Measurements from ENCODE around the gene COL18A1.

COL18A1 gene

DNA sequence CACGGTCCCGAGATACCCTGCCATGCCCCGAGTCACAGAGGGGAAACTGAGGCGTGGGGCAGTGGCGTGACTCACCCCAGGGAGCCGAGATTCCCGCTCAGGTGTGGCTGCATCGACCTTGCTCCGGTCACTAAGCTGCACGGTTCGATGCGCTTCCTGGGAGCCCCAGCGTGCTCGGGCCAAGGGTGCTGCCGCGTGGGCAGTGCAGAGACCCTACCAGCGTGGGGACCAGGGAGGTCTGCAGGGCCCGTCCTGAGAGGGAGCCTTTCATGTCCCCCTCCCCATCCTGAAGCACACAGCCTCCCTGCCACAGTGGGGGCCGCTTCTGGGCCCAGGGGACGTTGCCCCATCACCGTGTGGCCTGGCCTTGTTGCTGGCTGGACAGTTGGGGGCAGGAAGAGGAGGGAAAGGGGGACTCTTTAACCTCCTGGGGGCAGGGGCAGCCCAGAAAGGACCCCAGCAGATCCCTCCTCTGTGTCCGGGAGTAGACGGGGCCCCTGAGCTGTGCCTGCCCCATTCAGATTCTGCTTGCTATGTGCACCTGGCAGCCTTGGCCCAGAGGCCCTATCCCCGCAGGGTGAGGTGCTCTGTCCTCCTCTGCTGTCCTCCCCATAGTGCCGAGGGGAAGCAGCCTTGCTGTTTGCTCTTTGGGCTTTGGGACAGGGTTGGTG is 52.3 kb downstream of the COL18A1 start:
- DNase-seq, result no peak

DNA sequence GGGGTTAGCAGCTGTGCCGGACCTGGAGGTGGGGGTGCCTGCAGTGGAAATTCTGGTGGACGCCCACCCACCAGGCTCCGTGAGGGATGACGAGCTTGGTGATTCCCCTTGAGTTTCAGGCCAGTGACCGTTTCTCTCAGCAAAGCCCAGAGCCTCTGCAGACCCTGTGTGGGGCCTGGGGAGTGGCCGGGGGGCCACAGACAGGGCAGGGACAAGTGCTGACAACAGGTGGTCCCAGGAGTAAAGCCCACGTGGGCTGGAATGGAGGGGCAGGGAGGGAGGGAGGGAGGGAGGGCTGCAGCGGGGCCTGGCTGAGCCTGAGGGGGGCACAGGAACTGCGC is 52.8 kb downstream of the COL18A1 start:
- DNase-seq, result no peak

DNA sequence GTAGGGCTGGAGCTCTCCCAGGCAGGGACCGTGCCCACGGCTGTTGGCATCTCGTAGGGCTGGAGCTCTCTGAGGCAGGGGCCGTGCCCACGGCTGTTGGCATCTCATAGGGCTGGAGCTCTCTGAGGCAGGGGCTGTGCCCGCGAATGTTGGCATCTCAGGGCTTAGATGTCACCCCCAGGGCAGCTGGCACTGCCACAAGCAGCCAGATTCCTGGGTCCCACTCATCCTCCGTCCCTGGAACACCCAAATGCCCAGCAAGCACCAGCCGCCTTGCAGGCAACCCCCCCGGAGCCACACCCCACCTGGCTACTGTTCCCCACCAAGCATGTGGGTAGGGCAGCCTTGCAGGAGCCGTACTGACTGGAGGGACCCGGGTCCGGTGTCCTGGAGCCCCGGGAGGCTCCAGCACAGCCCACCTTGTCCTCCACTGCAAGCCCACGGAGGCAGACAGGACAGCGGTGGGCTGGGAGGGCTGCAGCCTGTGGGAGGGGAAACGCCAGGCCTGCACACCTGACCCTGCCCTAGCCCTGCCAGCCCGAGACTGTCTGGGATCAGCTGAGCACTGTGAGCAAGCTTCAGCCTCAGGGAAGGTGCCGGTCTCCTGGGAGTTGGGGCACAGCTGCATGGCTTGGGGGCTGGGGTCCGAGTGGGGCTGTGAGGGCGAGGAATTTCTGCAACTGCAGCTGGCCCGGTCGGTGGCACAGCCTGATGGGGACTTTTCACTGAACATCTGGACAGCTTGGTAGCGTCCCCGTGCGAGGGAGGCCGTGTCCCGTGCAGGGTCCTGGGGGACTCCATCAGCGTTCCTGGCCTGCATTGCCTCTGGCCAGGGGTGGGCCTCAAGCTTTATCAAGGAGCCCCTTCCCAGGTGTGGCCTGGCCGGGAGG is 53.6 kb downstream of the COL18A1 start:
- no peak for DNase-seq

DNA sequence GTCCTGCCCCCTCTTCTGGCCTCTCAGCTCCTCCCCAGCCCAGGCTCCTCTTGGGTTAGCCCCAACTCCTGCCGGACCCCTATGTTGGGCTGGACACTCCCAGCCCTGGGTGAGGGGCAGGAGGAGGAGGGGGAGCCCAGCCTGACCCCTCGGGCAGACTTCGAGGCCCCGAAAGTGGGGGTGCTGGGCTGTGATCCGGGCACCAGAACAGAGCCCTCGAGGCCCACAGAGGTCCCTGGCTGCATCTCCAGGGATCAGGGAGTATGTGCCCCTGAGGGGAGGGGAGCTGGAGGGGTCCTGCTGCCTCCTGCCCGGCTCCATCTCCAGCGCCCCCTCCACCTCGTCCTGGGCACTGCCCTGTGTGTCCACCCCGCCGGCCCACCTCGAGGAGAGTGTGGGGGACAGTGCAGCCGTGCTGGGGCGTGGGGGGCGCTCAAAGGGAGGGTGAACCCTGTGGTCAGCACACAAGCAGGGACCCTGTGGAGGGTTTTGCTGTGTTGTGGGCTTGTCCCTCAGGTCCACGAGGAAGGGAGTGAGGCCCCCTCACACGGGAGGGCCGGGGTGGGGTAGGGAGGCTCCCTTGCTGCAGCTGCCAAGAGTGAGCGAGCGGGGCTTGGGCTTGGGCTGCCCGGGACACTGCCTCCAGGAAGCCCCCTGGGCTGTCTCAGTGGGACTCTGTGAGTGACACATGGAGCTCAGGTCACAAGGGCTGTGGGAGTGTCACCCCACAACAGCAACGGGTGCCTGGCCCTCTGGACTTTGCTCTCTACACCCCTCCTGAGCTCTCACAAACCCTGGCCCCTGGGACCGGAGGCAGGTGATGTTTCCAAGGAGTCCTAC is 54.4 kb downstream of the COL18A1 start:
- DNase-seq, result no peak

DNA sequence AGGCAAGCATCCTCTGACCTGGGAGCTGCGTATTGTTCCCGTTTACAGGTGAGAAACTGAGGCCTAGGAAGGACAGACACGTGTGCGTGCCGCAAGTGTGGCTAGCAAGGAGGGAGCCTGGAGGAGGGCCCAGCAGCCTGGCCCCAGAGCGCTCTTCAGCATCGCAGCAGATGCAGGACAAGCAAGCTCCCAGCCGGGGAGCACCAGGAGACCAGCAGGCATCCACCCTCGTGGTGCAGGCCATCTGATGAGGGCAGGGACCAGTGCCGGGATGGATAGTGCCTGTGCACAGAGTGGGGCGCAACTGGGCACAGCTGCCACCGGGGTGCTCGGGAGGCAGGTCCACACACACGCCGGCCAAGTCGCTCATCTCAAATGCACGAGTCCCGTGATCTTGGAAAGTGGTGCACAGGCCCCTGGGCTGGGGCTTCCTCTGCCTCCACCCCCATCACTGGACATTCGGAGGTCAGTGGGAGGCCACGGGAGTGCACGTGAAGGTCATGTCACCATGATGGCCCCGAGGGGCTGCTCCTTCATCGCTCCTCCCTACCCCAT is 55.1 kb downstream of the COL18A1 start:
- no peak for DNase-seq

DNA sequence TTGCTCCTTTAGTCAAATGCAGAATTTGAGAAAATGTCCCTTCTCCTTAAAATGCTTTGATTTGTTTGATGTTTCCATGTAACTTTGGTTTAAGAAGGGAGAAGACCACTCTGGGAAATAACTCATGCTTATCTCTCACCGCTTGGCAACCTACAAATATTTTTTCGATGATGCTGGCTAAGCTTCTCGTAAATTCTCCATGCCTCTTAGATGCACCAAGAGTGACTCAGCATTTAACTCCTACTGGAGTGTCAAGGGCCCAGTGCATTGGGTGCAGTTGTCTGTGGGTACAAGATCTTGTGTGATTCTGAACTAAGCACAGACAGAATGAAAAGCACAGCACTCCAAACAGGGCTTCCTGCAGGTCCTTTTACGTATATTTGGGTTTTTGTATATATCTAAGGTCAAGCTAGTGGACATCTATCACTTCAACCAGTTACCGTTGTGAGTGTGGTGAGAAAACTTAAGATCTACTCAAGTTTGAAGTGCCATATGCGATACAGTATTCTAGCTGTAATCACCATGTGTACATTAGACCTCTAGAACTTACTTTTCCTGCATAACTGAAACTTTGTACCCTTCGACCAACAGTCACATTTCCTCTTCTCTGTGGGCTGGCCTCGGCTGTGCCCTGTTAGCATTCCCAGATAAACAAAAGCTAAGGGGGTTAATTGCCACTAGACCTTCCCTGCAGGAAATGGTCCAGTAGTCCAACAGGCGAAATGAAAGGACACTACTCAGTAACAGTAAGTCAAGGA is 55.8 kb downstream of the COL18A1 start:
- no peak for DNase-seq

DNA sequence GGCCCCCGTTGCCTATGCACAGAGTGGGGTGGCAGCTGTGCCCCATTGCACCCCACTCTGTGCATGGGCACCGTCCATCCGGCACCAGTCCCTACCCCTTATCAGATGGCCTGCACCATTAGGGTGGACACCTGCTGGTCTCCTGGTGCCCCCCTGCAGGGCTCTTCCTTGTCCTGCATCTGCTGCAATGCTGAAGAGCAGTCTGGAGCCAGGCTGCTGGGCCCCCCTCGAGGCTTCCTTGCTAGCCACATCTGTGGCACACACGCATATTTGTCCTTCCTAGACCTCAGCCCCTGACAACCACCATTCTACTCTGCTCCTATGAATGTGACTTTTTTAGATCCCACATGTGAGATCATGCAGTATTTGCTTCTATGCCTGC is 56.4 kb downstream of the COL18A1 start:
- DNase-seq, result no peak

DNA sequence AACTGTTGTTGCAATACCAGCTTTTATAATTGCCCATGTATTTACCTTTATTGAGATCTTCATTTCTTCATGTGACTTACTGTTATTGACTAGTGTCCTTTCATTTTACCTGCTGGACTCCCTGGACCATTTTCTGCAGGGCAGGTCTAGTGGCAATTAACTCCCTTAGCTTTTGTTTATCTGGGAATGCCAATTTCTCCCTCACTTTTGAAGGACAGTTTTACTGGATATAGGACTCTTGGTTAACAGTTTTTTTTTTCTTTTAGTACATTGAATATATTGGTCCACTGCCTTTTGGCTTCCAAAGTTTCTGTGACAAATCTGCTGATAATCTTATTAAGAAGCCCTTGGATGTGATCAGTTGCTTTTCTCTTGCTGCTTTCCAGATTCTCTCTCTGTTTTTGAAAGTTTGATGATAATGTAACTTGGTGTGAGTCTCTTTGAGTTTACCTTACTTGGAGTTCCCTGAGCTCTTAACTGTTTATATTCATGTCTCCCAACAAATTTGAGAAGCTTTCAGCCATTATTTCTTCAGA is 56.9 kb downstream of the COL18A1 start:
- no peak for DNase-seq

DNA sequence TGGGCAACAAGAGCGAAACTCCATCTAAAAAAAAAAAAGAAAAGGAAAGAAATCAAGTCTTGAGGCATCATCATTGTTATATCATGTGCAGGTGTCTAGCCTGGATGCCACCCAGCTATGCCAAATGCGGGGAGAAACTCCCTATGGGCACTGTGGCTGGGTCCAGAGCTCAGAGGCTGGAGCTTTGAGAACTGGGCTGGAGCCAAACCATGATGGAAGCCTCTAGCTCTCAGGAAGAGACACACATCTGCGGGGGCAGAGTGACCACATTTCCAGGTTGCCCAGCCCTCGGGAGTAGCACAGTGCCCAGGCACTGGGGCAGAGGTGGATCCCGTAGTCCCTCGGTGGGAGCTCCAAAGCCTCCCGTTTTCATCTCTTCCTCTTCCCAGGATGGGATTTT is 58.9 kb downstream of the COL18A1 start:
- DNase-seq, result no peak

DNA sequence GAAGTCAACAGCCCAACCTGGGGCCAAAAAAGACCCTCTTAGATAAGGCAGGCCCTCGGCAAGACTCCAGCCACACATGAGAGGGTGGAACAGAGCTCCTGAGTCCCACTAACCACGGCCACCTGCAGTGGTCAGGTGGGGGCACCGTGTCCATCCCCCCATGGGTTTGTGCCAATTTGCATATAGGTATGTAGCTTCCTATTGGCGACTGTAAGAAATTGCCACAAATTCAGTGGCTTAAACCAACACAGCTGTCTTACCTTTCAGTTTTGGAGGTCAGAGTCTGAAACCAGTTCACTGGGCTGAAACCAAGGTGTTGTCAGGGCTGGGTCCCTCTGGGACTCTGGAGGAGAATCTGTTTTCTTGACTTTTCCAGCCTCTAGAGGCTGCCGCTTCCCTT is 59.3 kb downstream of the COL18A1 start:
- no peak for DNase-seq

DNA sequence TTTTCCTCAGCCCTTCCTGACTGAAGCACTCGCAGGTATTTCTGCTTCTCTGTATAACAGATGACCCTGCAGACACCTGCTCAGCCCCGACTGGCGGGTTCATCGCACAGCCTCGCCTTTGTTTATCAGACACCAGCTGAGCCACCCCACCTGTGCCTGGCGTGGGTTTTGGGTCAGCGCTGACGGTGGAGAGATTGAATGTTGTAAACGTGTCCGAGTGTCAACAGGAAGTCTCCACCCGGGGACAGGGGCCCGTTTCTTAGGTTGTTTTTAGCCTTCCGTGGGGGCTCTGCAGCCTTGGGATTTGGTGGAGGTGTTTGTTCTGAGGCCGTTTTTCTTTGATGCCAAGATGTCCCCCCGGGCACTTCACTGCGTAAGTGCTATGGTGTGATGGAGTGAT is 60.1 kb downstream of the COL18A1 start:
- no peak for DNase-seq

DNA sequence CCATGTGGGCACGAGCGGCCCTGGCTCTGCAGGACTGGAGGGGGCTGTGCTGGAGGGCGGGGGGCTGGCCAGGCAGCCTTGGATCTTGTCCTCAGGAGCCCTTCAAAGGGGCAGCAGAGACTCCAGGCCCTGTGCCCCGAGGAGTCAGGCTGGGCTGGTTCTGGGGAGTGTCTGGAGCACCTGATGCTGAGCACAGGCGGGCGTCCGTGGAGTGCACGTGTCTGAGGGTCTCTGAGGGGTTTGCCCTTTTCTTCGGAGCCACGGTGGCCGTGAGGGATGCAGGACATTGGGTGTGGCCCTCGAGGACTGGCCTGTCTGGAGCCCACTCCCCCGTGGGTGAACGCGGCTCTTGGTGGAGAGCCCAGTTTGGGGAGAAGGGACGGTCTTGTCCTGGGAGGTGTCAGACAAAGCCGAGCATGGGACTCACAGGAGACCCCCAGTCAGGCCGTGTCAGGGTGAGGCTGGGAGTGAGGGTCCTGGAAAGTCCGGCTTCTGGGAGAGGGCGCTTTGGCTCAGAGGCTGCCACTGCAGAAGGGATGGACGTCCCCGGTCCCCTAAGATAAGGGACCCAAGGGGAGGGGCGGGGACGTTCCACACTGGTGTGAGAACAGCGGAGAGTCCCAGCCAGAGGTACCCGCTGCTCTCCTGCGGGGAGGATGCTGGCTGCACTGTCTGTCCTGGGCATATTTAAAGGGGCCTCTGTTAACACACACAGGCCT is 60.8 kb downstream of the COL18A1 start:
- no peak for DNase-seq

DNA sequence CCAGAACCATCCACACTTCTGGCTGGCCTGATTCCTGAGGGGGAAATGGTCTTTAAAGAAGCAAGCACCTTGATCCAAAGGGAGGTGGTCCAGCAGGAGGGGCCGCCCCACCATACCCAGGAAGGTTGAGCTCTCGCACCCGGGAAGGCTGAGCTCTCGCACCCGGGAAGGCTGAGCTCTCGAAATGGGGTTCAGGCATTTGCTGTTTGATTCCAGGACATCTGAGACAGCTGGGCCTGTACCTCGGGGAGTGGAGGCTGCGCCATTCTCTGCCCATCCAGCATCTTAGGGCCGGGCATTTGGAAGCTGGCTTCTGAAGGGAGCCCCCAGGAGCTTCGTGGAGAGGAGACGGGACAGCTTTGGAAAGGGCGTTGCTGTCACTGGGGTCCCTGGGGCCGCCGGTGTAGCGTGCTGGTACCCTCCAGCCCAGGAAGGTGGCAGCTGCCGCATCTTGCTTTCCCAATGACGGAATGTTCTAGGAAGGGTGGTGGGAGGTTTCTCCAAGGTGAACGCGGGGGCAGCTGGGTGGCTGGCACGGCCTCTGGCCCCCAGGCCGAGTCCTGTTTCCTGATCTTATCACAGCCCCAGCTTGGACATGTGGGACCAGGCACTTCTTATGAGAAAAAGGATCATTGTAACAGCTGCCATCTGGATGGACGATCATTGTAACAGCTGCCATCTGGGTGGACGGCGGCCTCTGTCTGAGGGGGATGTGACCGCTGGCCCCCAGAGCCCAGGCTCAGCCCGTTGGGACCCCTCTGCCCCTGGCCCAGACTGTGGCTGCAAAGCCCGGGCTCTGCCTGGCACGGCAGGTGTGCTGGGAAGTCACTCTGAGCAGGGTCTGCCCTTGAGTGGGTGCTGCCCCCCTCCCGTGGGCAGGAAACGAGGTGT is 61.6 kb downstream of the COL18A1 start:
- no peak for DNase-seq

DNA sequence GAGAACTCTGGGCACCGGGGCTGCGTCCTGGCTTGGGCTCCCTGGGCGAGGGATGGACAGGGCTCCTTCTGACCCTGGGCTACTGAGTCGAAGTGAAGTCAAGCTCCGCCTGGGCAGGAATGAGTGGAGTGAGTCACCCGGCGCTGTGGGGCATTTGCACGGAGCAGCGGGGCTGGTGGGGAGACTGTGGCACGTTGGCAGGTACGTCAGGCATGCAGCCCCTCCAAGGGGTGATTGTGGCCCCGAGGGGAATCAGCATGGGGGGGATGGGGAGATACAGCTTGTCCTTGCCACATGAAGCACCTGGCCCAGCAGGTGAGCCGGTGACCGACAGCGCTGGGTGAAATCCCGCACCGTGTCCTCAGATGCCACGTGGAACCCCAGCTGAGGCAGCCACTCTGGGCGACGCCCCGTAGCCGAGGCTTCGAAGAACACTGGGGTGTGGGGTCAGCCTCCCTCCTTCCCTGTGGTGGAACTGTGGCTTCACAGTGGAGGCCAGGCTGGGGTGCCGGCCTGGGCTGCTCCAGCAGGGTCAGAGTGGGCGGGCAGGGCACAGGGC is 62.3 kb downstream of the COL18A1 start:
- no peak for DNase-seq

DNA sequence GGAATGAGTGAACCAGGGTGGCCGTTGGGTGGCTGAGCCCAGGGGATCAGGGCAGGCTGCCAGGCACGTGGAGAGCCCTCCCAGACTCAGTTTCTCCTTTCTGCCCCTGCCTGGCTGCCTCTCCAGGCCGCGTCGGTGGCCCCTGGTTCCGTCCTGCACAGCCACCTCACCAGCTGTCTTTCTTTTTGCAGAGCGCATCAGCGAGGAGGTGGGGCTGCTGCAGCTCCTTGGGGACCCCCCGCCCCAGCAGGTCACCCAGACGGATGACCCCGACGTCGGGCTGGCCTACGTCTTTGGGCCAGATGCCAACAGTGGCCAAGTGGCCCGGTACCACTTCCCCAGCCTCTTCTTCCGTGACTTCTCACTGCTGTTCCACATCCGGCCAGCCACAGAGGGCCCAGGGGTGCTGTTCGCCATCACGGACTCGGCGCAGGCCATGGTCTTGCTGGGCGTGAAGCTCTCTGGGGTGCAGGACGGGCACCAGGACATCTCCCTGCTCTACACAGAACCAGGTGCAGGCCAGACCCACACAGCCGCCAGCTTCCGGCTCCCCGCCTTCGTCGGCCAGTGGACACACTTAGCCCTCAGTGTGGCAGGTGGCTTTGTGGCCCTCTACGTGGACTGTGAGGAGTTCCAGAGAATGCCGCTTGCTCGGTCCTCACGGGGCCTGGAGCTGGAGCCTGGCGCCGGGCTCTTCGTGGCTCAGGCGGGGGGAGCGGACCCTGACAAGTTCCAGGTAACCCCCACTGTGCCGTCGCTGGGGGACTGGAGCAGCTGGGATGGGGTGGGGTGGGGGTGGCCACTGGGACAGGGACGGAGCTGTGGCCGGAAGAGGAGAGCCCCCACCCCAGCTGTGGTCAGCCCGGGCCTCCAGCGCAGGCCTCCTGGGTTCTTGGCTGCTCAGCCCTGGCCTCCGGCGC is 63.3 kb downstream of the COL18A1 start:
- no peak for DNase-seq

DNA sequence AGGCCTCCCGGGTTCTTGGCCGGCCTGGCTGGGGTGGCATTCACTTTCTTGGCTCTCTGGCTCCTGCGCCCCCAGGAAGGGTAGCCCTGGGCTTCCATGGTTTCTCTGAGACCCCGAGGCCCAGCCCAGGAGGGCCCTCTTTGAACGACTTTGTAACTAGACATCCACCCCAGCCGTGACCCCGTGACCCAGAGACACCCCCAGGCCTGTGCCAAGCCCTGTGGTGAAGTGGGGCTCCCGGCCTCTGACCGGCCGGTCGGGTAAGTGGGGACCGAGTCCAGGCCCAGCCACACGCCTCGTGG is 64.0 kb downstream of the COL18A1 start:
- DNase-seq, result no peak

DNA sequence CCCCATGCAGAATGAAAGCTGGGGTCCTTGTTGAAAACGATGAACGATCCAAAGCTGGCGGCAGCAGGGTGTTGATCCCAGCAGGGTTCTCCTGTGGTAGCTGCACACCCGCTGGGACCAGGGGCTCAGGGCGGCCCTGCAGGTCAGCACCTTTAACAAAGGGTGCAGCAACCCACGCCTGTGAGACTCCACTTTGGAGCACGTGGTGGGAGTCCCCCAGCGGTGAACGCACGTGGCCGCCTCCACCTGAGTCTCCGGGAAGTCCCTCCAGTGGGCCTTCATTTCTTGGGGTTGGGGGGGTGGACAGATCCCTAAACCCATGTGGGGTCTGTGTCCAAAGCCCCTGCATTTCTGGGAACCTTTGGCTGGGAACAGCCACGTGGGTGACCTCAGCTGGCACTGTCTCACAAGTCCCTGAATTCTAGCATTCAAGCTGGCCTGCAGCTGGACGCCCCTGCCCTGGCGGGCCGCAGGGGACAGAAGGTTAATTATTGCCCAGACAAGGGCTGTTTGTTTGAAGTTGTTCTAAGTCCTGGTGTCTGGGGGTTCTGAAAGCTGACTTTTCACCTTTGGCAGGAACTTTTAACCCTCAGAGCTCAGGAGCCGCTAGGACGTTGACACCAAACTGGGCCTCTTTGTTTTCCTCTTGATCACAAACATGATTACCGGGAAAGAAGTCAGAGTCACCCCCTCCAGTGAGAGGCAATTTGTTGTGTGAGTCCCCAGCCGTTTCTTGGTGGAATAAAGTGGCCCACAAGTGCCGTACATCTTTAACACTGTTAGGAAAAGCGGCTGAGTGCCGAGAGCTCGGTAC is 64.5 kb downstream of the COL18A1 start:
- DNase-seq, result no peak

DNA sequence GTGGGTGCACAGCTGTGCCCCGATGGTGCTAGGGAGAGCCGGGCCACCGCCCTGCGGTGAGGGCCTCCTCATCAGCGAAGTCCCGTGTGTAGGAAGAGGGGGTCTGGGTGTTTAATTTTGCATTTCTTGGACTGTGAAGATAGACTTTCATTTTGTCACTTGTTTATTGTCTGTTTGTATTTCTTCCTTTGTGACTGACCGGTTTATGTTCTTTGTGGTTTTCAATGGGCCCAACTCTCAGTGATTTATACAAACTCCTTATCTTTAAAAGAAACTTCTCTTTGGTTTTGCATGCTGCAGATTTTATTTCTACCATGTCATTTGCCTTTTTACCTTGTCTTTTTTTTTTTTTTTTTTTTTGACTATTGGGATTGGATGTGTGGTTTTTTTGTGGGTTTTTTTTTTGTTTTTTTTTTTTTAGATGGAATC is 65.1 kb downstream of the COL18A1 start:
- no peak for DNase-seq

All from activated CD4-positive, CD25-positive, alpha-beta regulatory T cell (primary cell).